ENCODE results near the gene GDE1.

- TF ChIP-seq CTCF (IDR thresholded peaks at IDR 0.05): no peak
- TF ChIP-seq POLR2A (IDR thresholded peaks at IDR 0.05): no peak
Observed at GRCh38 chr16:19567560-19567959, 45.7 kb upstream of the GDE1 start.
